Measurements from ENCODE around the gene FAAH. TPM values are rescaled to one million over a fixed set of nuclear protein-coding genes. Genes with fewer than 3 reads are reported as not detected.
A peak's percentile ranks its signal among the peaks of the same experiment; 100 is the strongest.

The FAAH gene
- total RNA-seq, 2 donors from 2014 or later = 6.3 to 10.5 TPM

GRCh38 chr1:46445773-46446256 lies 51.7 kb downstream of the FAAH start:
- DNase-seq (ENCODE audit: low spot score) = no peak
- no peaks in the 10 kb centered on the region for H3K36me3 ChIP-seq
- peaks cover 0 to 22% of the 10 kb centered on the region in 2 donors for H3K4me1 ChIP-seq
- no peak overlapping the region for H3K27ac ChIP-seq
- TF ChIP-seq CTCF (IDR thresholded peaks at IDR 0.05) = no peak
- H3K27me3 ChIP-seq = peaks cover 4 to 8% of the 10 kb centered on the region in 2 donors
- no peaks in the 10 kb centered on the region for H3K9me3 ChIP-seq
- no peak overlapping the region for H3K4me3 ChIP-seq

- H3K27me3 ChIP-seq = peaks cover 4 to 8% of the 10 kb centered on the region in 2 donors
- TF ChIP-seq CTCF (IDR thresholded peaks at IDR 0.05) = peak; percentile 73 to 90
- H3K9me3 ChIP-seq = no peaks in the 10 kb centered on the region
- H3K27ac ChIP-seq = no peak overlapping the region
- H3K4me1 ChIP-seq = peaks cover 0 to 22% of the 10 kb centered on the region in 2 donors
- H3K36me3 ChIP-seq = no peaks in the 10 kb centered on the region
- H3K4me3 ChIP-seq = no peak overlapping the region
- DNase-seq (ENCODE audit: low spot score) = peak; percentile 83
Observed at GRCh38 chr1:46446646-46447498, 52.8 kb downstream of the FAAH start.

- peaks cover 4 to 8% of the 10 kb centered on the region in 2 donors for H3K27me3 ChIP-seq
- no peaks in the 10 kb centered on the region for H3K36me3 ChIP-seq
- peak overlapping the region in 1 of 2 donors; percentile 41 for H3K4me3 ChIP-seq
- H3K27ac ChIP-seq = no peak overlapping the region
- no peak for DNase-seq (ENCODE audit: low spot score)
- no peak for TF ChIP-seq CTCF (IDR thresholded peaks at IDR 0.05)
- H3K4me1 ChIP-seq = peaks cover 0 to 20% of the 10 kb centered on the region in 2 donors
- H3K9me3 ChIP-seq = no peaks in the 10 kb centered on the region
Observed at GRCh38 chr1:46447499-46448108, 53.5 kb downstream of the FAAH start.

GRCh38 chr1:46448109-46448911 lies 54.2 kb downstream of the FAAH start:
- Histone ChIP-seq H3K9me3 (no peaks in the 10 kb centered on the region), H3K27me3 (peaks cover 4 to 8% of the 10 kb centered on the region in 2 donors), H3K36me3 (no peaks in the 10 kb centered on the region), H3K4me3 (peak overlapping the region; percentile 26 to 41), H3K4me1 (peaks cover 0 to 15% of the 10 kb centered on the region in 2 donors), H3K27ac (no peak overlapping the region)
- no peak for DNase-seq (ENCODE audit: low spot score)
- no peak for TF ChIP-seq CTCF (IDR thresholded peaks at IDR 0.05)

- peaks cover 4 to 8% of the 10 kb centered on the region in 2 donors for H3K27me3 ChIP-seq
- H3K27ac ChIP-seq = no peak overlapping the region
- H3K9me3 ChIP-seq = no peaks in the 10 kb centered on the region
- H3K36me3 ChIP-seq = no peaks in the 10 kb centered on the region
- no peak for DNase-seq (ENCODE audit: low spot score)
- H3K4me3 ChIP-seq = no peak overlapping the region
- TF ChIP-seq CTCF (IDR thresholded peaks at IDR 0.05) = no peak
- H3K4me1 ChIP-seq = peaks cover 0 to 15% of the 10 kb centered on the region in 2 donors
Observed at GRCh38 chr1:46449223-46450159, 55.4 kb downstream of the FAAH start.
